Measurements from ENCODE around the gene RYR1. TPM values are rescaled to one million over a fixed set of nuclear protein-coding genes. Genes with fewer than 3 reads are reported as not detected.

The RYR1 gene
- 8.0 and 8.7 TPM in 2 replicates for total RNA-seq

DNA sequence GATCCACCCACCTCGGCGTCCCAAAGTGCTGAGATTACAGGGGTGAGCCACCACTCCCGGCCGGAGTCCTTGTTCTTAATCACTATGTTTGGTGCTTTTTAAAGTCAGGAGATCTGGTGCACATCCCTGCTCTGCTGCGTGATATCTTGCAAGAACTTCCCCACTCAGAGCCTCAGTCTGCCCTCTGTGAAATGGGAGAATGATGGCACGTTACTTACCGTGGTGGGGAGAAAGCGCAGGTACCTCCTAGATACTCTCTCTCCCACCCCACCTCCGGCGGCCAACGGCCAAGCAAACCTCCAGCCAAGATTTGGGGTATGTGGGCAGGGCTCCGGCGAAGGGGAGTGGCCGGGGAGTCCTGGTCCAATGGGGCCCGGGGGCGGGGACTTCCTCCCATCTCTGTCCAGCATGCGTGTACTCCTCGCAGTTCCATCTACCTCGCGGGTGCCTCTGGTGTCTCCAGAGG lies at the start of gene RYR1:
TSS of gene RYR1 (plus strand) at position 424 of the 466 bp plus-strand sequence. CDS start 139 bp downstream, outside the sequence.
- DNase-seq (ENCODE audit: low spot score) = peak; percentile 60
- peak within 1 kb of the TSS; percentile 79 for H3K4me3 Mint-ChIP-seq (ENCODE audit: low read depth)
- no peak within 1 kb of the TSS for H3K27ac Mint-ChIP-seq
- no peaks in the 10 kb centered on the region for H3K36me3 Mint-ChIP-seq (ENCODE audit: low read depth)
- intact Hi-C loops (cut with micrococcal nuclease) = no loop called here
- peaks cover 4% of the 10 kb centered on the region for H3K27me3 Mint-ChIP-seq (ENCODE audit: low read depth)
- H3K4me1 Mint-ChIP-seq (ENCODE audit: low read depth) = peaks cover 23% of the 10 kb centered on the region
- no peaks in the 10 kb centered on the region for H3K9me3 Mint-ChIP-seq

DNA sequence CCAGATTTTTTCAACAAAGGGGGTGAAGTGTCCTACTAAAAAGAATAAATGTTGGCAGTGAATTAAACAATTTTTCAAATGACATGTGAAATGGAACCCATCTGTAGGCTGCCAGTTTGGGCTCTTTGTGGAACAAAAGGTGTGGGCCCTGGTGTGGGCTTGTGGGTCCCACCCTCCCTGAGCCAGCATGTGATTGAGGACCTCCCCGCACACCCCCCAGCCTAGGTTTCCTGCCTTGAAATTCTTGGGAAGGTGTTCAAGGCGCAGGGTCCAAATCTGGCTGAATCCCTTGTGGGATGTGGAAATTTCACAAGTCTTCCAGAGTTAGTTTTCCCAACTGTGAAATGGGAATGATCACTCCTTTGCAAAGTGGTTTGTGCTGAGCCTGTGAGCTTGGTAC lies 49.7 kb upstream of the RYR1 start:
- Mint-ChIP-seq H3K4me3 (ENCODE audit: low read depth) (no peak overlapping the region), H3K27me3 (ENCODE audit: low read depth) (peaks cover 4% of the 10 kb centered on the region), H3K27ac (no peak overlapping the region), H3K9me3 (no peaks in the 10 kb centered on the region), H3K4me1 (ENCODE audit: low read depth) (peaks cover 11% of the 10 kb centered on the region), H3K36me3 (ENCODE audit: low read depth) (peaks cover 57% of the 10 kb centered on the region)
- DNase-seq (ENCODE audit: low spot score) = no peak
- intact Hi-C loops (cut with micrococcal nuclease) = no loop called here

DNA sequence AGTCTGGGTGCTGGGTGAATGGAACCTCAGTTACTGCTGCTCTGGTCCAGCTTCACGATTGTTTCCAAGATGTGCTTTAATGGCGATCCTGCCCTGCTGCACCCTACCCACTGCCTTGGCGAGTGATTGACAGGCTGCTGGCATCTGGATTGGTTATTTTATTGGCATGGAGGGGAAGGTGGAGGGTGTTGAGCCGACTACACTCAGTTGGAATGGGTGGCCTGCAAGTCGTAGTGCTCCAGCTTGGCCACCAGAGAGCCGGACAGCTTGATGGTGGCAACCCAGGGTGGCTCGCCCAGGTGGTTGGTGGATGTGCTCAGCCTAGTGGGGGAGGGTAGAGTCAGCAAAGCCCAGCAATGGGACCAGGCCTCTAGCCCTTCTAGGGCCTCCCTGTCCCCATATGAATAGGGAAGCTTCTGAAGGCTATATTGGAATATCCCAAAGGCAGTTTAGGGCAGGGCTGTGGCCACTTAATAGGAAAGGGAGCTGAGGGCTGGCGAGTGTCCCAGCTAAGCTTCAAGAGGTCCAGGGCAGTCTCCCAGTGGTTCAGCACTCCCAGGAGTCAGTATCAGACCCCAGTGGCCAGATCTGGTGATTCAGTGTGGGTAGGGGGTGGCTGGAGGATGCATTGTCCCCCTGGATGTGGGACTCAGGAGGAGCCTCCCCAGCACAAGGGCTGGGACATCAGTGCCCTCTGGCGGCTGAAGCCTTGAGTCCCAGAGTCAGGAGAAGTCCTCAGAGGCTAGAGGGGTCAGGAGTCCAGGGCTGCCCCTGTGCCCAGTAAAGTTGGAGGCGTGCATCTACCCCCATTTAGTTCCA lies 49.1 kb upstream of the RYR1 start:
- Mint-ChIP-seq H3K36me3 (ENCODE audit: low read depth) (peaks cover 50% of the 10 kb centered on the region), H3K9me3 (no peaks in the 10 kb centered on the region), H3K27ac (no peak overlapping the region), H3K27me3 (ENCODE audit: low read depth) (peaks cover 5% of the 10 kb centered on the region), H3K4me3 (ENCODE audit: low read depth) (no peak overlapping the region), H3K4me1 (ENCODE audit: low read depth) (peaks cover 11% of the 10 kb centered on the region)
- intact Hi-C loops (cut with micrococcal nuclease) = loop anchor here (5.0 kb wide), 1 partner anchor 152 kb away; no protein-coding TSS in a partner anchor
- DNase-seq (ENCODE audit: low spot score) = no peak

DNA sequence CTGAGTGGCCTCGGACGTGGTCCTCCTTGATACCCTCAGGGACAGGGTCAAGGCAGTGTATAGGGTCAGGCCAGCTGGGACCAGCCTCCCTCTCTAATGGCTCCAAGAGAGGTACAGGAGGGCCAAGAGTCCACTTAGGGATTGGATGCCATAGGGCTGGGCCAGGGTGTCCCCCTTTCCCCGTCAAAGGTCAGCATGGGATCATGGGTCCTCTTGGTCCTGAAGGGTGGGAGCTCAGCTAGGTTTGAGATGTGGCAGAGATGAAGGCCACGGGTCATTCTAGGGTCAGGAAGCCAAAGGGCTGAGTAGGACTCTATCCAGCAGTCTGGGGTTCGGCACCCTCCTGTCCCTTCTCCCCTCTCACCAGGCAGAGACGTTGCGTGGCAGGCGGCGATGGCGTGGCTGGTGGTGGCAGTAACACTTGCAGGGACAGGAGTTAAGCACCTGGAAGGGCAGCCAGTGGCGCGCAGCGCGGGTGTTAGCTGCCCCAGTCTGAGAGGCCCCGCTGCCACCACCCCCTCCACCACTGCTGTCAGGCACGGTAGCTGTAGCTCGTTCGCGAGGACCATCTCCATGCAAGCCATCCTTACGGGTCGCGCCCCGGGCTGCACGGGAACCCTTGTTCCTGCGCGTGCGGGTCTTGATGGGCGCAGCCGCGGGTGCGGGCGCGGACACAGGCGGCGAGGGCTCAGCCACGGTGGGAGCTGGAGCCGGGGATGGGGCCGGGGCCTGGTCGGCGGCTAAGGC lies 48.3 kb upstream of the RYR1 start:
- peaks cover 10% of the 10 kb centered on the region for H3K27me3 Mint-ChIP-seq (ENCODE audit: low read depth)
- H3K27ac Mint-ChIP-seq = no peak overlapping the region
- intact Hi-C loops (cut with micrococcal nuclease) = loop anchor here (5.0 kb wide), 1 partner anchor 153 kb away; no protein-coding TSS in a partner anchor
- peaks cover 45% of the 10 kb centered on the region for H3K36me3 Mint-ChIP-seq (ENCODE audit: low read depth)
- H3K4me1 Mint-ChIP-seq (ENCODE audit: low read depth) = peaks cover 8% of the 10 kb centered on the region
- no peak overlapping the region for H3K4me3 Mint-ChIP-seq (ENCODE audit: low read depth)
- DNase-seq (ENCODE audit: low spot score) = no peak
- H3K9me3 Mint-ChIP-seq = no peaks in the 10 kb centered on the region

DNA sequence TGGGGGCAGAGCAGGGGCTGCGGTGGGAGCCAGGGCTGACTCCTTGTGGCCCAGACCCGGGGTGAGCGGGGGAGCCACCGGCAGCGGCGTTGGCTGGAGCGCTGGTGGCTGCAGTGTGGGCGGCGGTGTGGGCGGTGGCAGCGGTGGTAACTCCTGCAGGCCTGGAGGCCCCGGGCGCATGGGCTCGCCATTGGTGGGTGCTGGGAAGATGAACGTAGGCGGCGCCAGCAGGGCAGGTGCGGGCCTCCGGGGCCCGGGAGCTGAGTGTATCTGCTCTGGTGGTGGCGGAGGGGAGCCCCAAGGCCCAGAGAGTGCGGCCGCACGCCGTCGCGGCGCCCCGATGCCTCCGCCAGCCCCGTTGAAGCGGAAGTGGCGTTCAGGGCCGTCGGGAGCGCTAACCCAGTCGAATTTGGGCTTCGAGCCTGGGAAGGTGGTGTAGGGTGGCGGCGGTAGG lies 47.7 kb upstream of the RYR1 start:
- intact Hi-C loops (cut with micrococcal nuclease) = loop anchor here (5.0 kb wide), 1 partner anchor 154 kb away; no protein-coding TSS in a partner anchor
- Mint-ChIP-seq H3K4me1 (ENCODE audit: low read depth) (peaks cover 8% of the 10 kb centered on the region), H3K9me3 (no peaks in the 10 kb centered on the region), H3K27me3 (ENCODE audit: low read depth) (peaks cover 12% of the 10 kb centered on the region), H3K27ac (no peak overlapping the region), H3K36me3 (ENCODE audit: low read depth) (peaks cover 41% of the 10 kb centered on the region), H3K4me3 (ENCODE audit: low read depth) (no peak overlapping the region)
- DNase-seq (ENCODE audit: low spot score) = no peak

DNA sequence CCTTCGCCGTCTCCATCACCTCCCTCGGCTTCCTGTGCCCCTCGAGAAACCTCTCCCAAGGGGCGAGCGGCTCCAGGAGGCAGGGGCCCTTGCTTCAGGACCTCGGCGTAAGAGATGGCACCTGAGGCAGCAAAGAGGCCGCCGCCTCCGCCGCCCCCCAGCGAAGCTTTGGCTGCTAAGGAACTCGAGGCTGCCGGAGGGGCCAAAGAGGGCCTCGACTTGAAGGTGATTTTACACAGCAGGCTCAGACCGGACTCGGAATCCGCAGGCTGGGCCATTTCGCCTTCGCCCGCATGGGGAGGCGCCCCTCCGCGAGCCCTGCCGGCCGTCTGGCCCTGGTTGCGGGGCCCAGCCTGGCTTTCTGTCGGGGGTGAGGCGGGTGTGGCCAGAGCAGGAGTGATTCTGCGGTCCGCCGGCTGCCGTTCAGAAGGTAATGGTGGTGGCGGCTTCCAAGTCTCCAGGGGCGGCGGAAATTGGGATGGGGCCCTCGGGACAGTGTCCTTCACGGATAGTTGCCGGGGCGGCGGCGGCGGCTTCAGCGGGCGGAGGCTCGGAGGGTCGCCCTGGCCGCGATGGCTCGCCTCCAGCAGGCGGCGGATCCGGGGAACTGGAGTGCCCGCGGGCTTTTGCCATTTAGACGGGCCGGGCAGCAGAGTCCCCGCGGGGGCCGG lies 47.1 kb upstream of the RYR1 start:
- H3K9me3 Mint-ChIP-seq = no peaks in the 10 kb centered on the region
- intact Hi-C loops (cut with micrococcal nuclease) = loop anchor here (5.0 kb wide), 1 partner anchor 154 kb away; no protein-coding TSS in a partner anchor
- DNase-seq (ENCODE audit: low spot score) = no peak
- no peak overlapping the region for H3K27ac Mint-ChIP-seq
- no peak overlapping the region for H3K4me3 Mint-ChIP-seq (ENCODE audit: low read depth)
- H3K4me1 Mint-ChIP-seq (ENCODE audit: low read depth) = peaks cover 8% of the 10 kb centered on the region
- H3K27me3 Mint-ChIP-seq (ENCODE audit: low read depth) = peaks cover 18% of the 10 kb centered on the region
- H3K36me3 Mint-ChIP-seq (ENCODE audit: low read depth) = peaks cover 35% of the 10 kb centered on the region

DNA sequence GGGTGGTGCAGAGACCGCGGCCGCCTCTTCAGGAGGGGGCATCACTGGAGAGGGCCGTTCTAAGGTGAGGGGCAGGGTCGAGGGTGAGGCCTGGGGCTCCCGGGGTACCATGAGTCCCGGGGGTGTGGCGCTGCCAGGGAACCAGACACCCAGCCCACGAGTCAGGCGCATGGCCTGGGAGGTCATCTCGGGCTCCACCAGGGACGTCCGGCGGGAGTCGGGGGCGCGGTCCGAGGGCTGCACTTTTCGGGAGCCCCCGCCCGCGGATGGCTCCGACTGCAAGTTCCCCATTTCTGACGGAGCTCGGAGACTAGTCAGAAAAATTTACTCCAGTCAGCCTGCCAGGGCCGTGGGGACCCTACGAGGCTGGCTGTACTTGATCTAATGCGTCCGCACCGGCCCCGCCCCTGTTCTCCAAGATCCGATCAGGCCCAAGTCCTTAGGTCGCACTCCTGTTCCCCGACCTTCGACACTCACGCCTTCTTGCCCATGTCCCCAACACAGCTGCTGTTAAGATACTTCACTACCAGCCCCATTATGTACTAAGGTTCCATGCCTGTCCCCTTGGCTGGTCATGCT lies 46.4 kb upstream of the RYR1 start:
- Mint-ChIP-seq H3K27ac (peak overlapping the region; percentile 53), H3K4me1 (ENCODE audit: low read depth) (peaks cover 8% of the 10 kb centered on the region), H3K27me3 (ENCODE audit: low read depth) (peaks cover 19% of the 10 kb centered on the region), H3K36me3 (ENCODE audit: low read depth) (peaks cover 29% of the 10 kb centered on the region), H3K4me3 (ENCODE audit: low read depth) (peak overlapping the region; percentile 78), H3K9me3 (no peaks in the 10 kb centered on the region)
- no peak for DNase-seq (ENCODE audit: low spot score)
- intact Hi-C loops (cut with micrococcal nuclease) = loop anchor here (1.0 to 5.0 kb wide), 2 partner anchors 13 to 155 kb away; partner anchors contain the start of gene PSMD8

DNA sequence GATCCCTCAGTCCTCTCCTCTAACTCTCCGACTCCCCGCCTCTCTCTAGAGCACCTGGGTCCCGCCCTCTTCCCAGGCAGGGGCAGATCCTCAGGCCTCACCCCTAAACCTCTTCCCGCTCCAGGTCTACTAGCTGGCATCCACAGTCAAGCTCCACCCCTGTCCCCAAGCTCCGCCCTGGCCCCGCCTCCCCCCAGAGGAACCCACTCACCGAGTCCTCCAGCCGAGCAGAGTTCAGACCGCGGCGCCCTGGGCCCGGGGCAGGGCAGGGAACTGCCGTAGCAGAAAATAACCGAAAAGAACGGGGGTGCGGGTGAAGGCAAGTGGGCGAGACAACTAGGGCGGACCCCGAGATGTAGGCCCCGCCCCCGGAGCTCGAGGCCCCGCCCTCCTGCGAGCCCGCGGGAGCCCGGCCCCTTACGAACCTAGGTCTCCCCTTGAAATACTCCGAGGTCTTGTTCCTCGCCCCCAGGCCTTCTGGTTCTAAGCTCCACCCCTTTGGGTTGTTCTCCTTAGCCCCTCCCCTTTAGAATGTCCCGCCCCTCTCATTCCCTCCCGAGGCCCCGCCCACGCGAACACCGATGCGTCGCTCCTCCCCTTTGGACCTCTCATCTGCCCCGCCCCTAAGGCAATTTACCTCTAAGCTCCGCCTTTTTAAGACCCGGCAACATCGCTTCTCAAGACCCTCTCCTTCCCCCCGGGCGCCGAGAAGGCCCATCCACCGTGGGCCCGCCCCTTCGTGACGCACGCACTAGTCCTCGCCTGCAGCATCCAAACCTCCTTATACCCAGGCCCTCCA lies 45.7 kb upstream of the RYR1 start, which contains the start of gene GGN:
TSS of gene GGN (minus strand) at position 485 of the 799 bp plus-strand sequence. CDS start 773 bp downstream, outside the sequence.
- Mint-ChIP-seq H3K4me3 (ENCODE audit: low read depth) (peak within 1 kb of the TSS; percentile 85), H3K27me3 (ENCODE audit: low read depth) (peaks cover 21% of the 10 kb centered on the region), H3K4me1 (ENCODE audit: low read depth) (peaks cover 11% of the 10 kb centered on the region), H3K36me3 (ENCODE audit: low read depth) (peaks cover 23% of the 10 kb centered on the region), H3K27ac (peak within 1 kb of the TSS; percentile 54), H3K9me3 (no peaks in the 10 kb centered on the region)
- intact Hi-C loops (cut with micrococcal nuclease) = loop anchor here (1.0 to 5.0 kb wide), 3 partner anchors 13 to 155 kb away; partner anchors contain the start of genes CATSPERG and PSMD8
- peak; percentile 77 for DNase-seq (ENCODE audit: low spot score)

DNA sequence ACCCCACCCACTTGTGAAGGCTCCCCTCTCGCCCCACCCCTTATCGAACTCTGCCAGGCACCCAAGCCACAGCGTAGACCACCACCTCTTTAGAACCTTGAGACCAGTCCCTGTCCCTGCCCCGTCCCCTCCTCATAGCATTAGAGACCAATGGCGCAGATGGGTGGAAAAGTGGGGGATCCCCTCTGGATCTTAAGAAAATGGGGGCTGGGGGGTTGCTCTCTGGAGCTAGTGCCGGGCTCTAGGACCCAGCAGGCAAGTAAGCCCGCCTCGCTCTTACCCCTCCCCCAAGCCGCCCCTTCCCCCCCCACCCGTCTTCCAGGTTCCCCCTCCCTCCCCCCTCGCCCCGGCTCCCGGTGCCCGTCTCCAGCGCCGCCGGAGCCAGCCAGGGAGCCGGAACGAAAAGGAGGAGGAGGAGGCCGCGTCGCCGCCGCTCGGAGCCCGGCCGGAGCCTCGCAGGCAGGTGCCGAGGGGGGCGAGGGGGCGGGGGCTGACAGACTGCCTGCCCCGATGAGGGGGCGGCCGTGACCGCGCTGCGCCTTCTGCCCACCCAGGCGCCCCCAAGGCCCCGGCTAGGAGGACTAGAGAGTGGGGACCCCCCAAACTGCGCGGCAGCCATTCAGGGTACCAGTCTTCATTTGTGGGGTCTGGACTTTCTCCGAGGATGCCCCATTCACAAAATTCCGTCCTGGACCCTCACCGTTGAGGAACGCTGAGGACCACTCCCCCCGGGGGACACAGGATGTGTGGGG lies 45.0 kb upstream of the RYR1 start, which contains the start of gene SPRED3:
TSS of gene SPRED3 (plus strand) at position 349 of the 752 bp plus-strand sequence. CDS start 1,606 bp downstream, outside the sequence.
- H3K4me3 Mint-ChIP-seq (ENCODE audit: low read depth) = peak within 1 kb of the TSS; percentile 85
- no peak for DNase-seq (ENCODE audit: low spot score)
- H3K27ac Mint-ChIP-seq = peak within 1 kb of the TSS; percentile 54
- H3K9me3 Mint-ChIP-seq = no peaks in the 10 kb centered on the region
- intact Hi-C loops (cut with micrococcal nuclease) = loop anchor here (1.0 to 5.0 kb wide), 2 partner anchors 53 to 156 kb away; partner anchors contain the start of gene CATSPERG
- H3K4me1 Mint-ChIP-seq (ENCODE audit: low read depth) = peaks cover 13% of the 10 kb centered on the region
- H3K27me3 Mint-ChIP-seq (ENCODE audit: low read depth) = peaks cover 21% of the 10 kb centered on the region
- H3K36me3 Mint-ChIP-seq (ENCODE audit: low read depth) = peaks cover 17% of the 10 kb centered on the region

DNA sequence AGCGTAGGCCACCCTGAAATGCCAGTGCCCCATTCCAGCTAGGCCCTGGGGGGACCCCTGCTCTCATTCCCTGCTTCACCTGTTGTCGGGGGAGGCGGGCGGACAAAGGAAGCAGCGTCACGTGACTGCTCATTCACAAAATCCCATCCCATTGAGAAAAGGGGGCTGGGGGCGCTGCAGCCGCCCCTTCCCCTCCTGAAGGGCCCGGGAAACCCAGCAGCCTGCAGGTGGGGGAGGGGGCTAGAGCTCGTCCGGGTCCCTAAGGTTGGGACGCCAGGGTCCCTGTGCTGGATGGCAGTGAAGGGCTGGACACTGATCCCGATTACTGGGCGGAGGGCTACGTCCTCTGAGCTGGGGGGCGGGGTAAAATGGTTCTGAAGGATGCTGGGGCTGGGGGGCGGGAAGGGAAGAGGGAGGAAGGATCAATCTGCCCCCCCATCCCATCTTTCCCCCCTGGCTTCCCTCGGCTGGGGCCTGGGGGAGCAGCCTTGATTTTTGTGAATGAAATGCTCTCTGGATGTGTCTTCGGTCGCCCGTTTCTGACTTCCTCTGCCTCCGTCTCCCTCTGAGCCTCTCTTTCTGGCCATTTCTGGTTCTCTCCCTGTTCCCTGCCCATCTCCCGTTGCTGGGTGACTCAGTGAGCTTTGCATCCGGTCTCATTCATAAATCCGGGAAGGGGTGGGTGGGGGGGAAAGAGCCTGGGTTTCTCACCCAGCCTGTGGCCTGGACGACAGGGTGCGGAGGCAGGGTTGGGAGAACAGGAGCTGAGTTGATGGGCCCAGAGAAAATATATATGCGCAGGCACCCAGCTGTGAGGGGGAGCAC lies 44.2 kb upstream of the RYR1 start:
- H3K4me3 Mint-ChIP-seq (ENCODE audit: low read depth) = peak overlapping the region; percentile 54
- peaks cover 15% of the 10 kb centered on the region for H3K36me3 Mint-ChIP-seq (ENCODE audit: low read depth)
- intact Hi-C loops (cut with micrococcal nuclease) = loop anchor here (5.0 kb wide), 1 partner anchor 157 kb away; no protein-coding TSS in a partner anchor
- no peaks in the 10 kb centered on the region for H3K9me3 Mint-ChIP-seq
- no peak for DNase-seq (ENCODE audit: low spot score)
- H3K27me3 Mint-ChIP-seq (ENCODE audit: low read depth) = peaks cover 25% of the 10 kb centered on the region
- peaks cover 18% of the 10 kb centered on the region for H3K4me1 Mint-ChIP-seq (ENCODE audit: low read depth)
- H3K27ac Mint-ChIP-seq = no peak overlapping the region

Measured in activated T-helper 2 cell treated with anti-CD3 and anti-CD28 coated beads, Interferon-gamma antibody, Interleukin-2, Interleukin-4, amounts not matched to agents 10 μg/mL and 5 μg/mL and 100 μg/mL, durations not matched to agents 14 hours and 24 hours and 36 hours (primary cell).